Measurements from ENCODE around the gene GADD45B.

- TF ChIP-seq EZH2 (IDR thresholded peaks at IDR 0.05) (no peak), POLR2AphosphoS5 (IDR thresholded peaks at IDR 0.05; ENCODE audit: borderline replicate concordance, low read depth, low read length) (no peak), FOXP2 (optimal IDR thresholded peaks at IDR 0.05; ENCODE audit: control extremely low read depth, extremely low read length, insufficient read depth) (no peak)
These were observed 14.7 kb downstream of the GADD45B start for GRCh38 chr19:2490659-2491058.

Measured in SK-N-MC (cell line).